Mammary epithelial cell (primary cell): ENCODE results near the gene TNIK.

Source experiments
- EZH2 ChIP-seq: IDR thresholded peaks from 2 replicates; pipeline ENCODE4 v1.6.1; 2012; ENCODE audit warnings: low read length, inconsistent platforms, borderline replicate concordance
- TF ChIP-seq, protein P1 (sequence below), 2 donors: IDR thresholded peaks in 1 of 2; conservative IDR thresholded peaks in 1 of 2; 2 replicates each; pipeline ENCODE4 v1.5.1; 2011 to 2012; ENCODE audit warnings: inconsistent platforms in 2 of 2, low read length in 2 of 2, mild to moderate bottlenecking in 2 of 2, control low read depth in 1 of 2, low read depth in 1 of 2; ENCODE audit not compliant: insufficient read depth in 1 of 2; ENCODE audit errors: extremely low read depth in 1 of 2

DNA sequence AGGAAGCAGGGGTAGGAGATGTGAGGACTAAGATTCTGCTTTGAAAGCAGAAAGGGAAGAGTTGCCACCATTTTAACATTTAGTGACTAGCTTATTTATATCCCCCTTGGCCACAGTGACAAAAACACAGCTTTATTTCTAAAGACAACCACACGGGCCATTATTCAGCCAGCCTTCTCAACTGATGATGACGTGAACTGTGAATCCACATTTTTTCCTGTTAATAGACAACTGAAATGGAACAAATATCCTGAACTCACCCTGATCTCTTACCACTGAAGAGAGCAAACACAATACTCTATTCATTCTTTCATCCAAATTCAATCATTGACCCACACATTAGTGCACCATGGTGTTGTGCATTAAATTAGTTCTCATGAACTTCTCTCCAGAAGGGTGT, 145.1 kb downstream of the TNIK start:
- TF ChIP-seq EZH2: no peak
- TF ChIP-seq, protein P1, sequence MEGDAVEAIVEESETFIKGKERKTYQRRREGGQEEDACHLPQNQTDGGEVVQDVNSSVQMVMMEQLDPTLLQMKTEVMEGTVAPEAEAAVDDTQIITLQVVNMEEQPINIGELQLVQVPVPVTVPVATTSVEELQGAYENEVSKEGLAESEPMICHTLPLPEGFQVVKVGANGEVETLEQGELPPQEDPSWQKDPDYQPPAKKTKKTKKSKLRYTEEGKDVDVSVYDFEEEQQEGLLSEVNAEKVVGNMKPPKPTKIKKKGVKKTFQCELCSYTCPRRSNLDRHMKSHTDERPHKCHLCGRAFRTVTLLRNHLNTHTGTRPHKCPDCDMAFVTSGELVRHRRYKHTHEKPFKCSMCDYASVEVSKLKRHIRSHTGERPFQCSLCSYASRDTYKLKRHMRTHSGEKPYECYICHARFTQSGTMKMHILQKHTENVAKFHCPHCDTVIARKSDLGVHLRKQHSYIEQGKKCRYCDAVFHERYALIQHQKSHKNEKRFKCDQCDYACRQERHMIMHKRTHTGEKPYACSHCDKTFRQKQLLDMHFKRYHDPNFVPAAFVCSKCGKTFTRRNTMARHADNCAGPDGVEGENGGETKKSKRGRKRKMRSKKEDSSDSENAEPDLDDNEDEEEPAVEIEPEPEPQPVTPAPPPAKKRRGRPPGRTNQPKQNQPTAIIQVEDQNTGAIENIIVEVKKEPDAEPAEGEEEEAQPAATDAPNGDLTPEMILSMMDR (conservative IDR thresholded peaks at IDR 0.05 in 1 of 2, IDR thresholded peaks at IDR 0.05 in 1 of 2; ENCODE audit: extremely low read depth in 1 of 2, insufficient read depth in 1 of 2, low read depth in 1 of 2, low read length in 2 of 2): no peak
